Astrocyte (in vitro differentiated cells and primary cell): Measurements from ENCODE around the gene AMBN. TPM values are rescaled to one million over a fixed set of nuclear protein-coding genes. Genes with fewer than 3 reads are reported as not detected.

ENCODE experiments used
- DNase-seq: peaks from one replicate; pipeline ENCODE4 v3.0.0-alpha.2; 2010; ENCODE audit warnings: low read depth
- FAIRE-seq: peaks from 2 replicates; lab custom pipeline; 2011; peaks lifted over from hg19 to GRCh38; lab: Jason Lieb, UNC
- H2AFZ ChIP-seq: 2 replicates; pipeline ENCODE4 v1.6.0; 2012; ENCODE audit warnings: low read depth, low read length, inconsistent platforms
- H3K27ac ChIP-seq: 2 replicates; pipeline ENCODE4 v1.5.1; 2011; ENCODE audit warnings: low read depth, low read length, inconsistent platforms
- H3K27me3 ChIP-seq: 2 replicates; pipeline ENCODE4 v1.6.0; 2011; ENCODE audit warnings: low read length, inconsistent platforms; ENCODE audit not compliant: insufficient read depth
- H3K36me3 ChIP-seq: 2 replicates; pipeline ENCODE4 v1.5.1; 2011; ENCODE audit warnings: low read length, inconsistent platforms; ENCODE audit not compliant: insufficient read depth
- H3K4me1 ChIP-seq: 2 replicates; pipeline ENCODE4 v1.5.1; 2011; ENCODE audit warnings: low read length, inconsistent platforms; ENCODE audit not compliant: insufficient read depth
- H3K4me2 ChIP-seq: 2 replicates; pipeline ENCODE4 v1.6.0; 2012; ENCODE audit warnings: low read length, inconsistent platforms
- H3K4me3 ChIP-seq: 2 replicates; pipeline ENCODE4 v1.5.1; 2011; ENCODE audit warnings: low read depth, mild to moderate bottlenecking, low read length, inconsistent platforms; ENCODE audit not compliant: insufficient read depth
- H3K79me2 ChIP-seq: 2 replicates; pipeline ENCODE4 v1.6.0; 2012; ENCODE audit warnings: mild to moderate bottlenecking, low read length, inconsistent platforms; ENCODE audit not compliant: insufficient read depth
- H3K9ac ChIP-seq: 2 replicates; pipeline ENCODE4 v1.6.0; 2012; ENCODE audit warnings: mild to moderate bottlenecking, low read length, inconsistent platforms
- H3K9me3 ChIP-seq: 2 replicates; pipeline ENCODE4 v1.5.1; 2012; ENCODE audit warnings: low read depth, mild to moderate bottlenecking, low read length, inconsistent platforms; ENCODE audit not compliant: insufficient read depth
- H4K20me1 ChIP-seq: 2 replicates; pipeline ENCODE4 v1.6.0; 2012; ENCODE audit warnings: low read length, inconsistent platforms; ENCODE audit not compliant: insufficient read depth
- H3K27ac Mint-ChIP-seq: one replicate; pipeline ENCODE4 v1.8.0; 2021; ENCODE audit warnings: mild to moderate bottlenecking, mixed read lengths; ENCODE audit not compliant: unreplicated experiment
- H3K27me3 Mint-ChIP-seq: one replicate; pipeline ENCODE4 v1.8.0; 2021; ENCODE audit warnings: low read depth, mixed read lengths; ENCODE audit not compliant: unreplicated experiment
- H3K36me3 Mint-ChIP-seq: one replicate; pipeline ENCODE4 v1.8.0; 2021; ENCODE audit warnings: low read depth, mixed read lengths; ENCODE audit not compliant: unreplicated experiment
- H3K4me1 Mint-ChIP-seq: one replicate; pipeline ENCODE4 v1.8.0; 2021; ENCODE audit warnings: low read depth, mixed read lengths; ENCODE audit not compliant: unreplicated experiment
- H3K4me3 Mint-ChIP-seq: one replicate; pipeline ENCODE4 v1.8.0; 2021; ENCODE audit warnings: mild to moderate bottlenecking, moderate library complexity, mixed read lengths; ENCODE audit not compliant: unreplicated experiment
- H3K9me3 Mint-ChIP-seq: one replicate; pipeline ENCODE4 v1.8.0; 2021; ENCODE audit warnings: mild to moderate bottlenecking, mixed read lengths; ENCODE audit not compliant: unreplicated experiment
- CTCF ChIP-seq: IDR thresholded peaks from 2 replicates; pipeline ENCODE4 v1.5.1; 2011; ENCODE audit warnings: low read depth, mild to moderate bottlenecking, inconsistent platforms, low read length, moderate library complexity; ENCODE audit not compliant: insufficient read depth
- EZH2 ChIP-seq: IDR thresholded peaks from 2 replicates; pipeline ENCODE4 v1.6.1; 2012; ENCODE audit warnings: mild to moderate bottlenecking, low read length, inconsistent platforms; ENCODE audit not compliant: insufficient read depth
- total RNA-seq: library from RNA; stranded (reverse); gene quantifications from 2 replicates; pipeline ENCODE4 v1.2.1, GENCODE V29; 2021

Gene AMBN
- total RNA-seq, 1 donor from 2014 or later = not detected

- H3K4me3 ChIP-seq = no peak overlapping the region
- DNase-seq = no peak
- H3K79me2 ChIP-seq = no peaks in the 10 kb centered on the region
- no peaks in the 10 kb centered on the region for H3K36me3 ChIP-seq
- Mint-ChIP-seq H3K36me3 (no peaks in the 10 kb centered on the region), H3K4me1 (no peaks in the 10 kb centered on the region), H3K4me3 (no peak overlapping the region), H3K27ac (no peak overlapping the region), H3K27me3 (peaks cover 3% of the 10 kb centered on the region), H3K9me3 (peaks cover 2% of the 10 kb centered on the region)
- no peaks in the 10 kb centered on the region for H3K4me1 ChIP-seq
- no peak overlapping the region for H3K27ac ChIP-seq
- FAIRE-seq = no peak
- TF ChIP-seq CTCF (no peak), EZH2 (no peak)
- H3K27me3 ChIP-seq = no peaks in the 10 kb centered on the region
- no peak overlapping the region for H3K4me2 ChIP-seq
- H2AFZ ChIP-seq = no peak overlapping the region
- H3K9ac ChIP-seq = no peak overlapping the region
- no peaks in the 10 kb centered on the region for H3K9me3 ChIP-seq
- H4K20me1 ChIP-seq = no peaks in the 10 kb centered on the region
These were observed 21.3 kb upstream of the AMBN start for GRCh38 chr4:70570796-70571195.

- Mint-ChIP-seq H3K27ac (no peak overlapping the region), H3K36me3 (no peaks in the 10 kb centered on the region), H3K4me3 (no peak overlapping the region), H3K27me3 (no peaks in the 10 kb centered on the region), H3K4me1 (no peaks in the 10 kb centered on the region), H3K9me3 (peaks cover 2% of the 10 kb centered on the region)
- H2AFZ ChIP-seq = no peak overlapping the region
- no peak overlapping the region for H3K4me2 ChIP-seq
- H3K9me3 ChIP-seq = no peaks in the 10 kb centered on the region
- no peak overlapping the region for H3K9ac ChIP-seq
- H3K79me2 ChIP-seq = no peaks in the 10 kb centered on the region
- H3K4me1 ChIP-seq = no peaks in the 10 kb centered on the region
- DNase-seq (no peak), FAIRE-seq (no peak)
- no peak overlapping the region for H3K27ac ChIP-seq
- no peaks in the 10 kb centered on the region for H4K20me1 ChIP-seq
- no peak for TF ChIP-seq EZH2
- TF ChIP-seq CTCF = no peak
- no peak overlapping the region for H3K4me3 ChIP-seq
- H3K27me3 ChIP-seq = no peaks in the 10 kb centered on the region
- H3K36me3 ChIP-seq = no peaks in the 10 kb centered on the region
These were observed 20.3 kb upstream of the AMBN start for GRCh38 chr4:70571772-70572171.

GRCh38 chr4:70575964-70576363 lies 16.1 kb upstream of the AMBN start:
- Histone ChIP-seq H3K9me3 (no peaks in the 10 kb centered on the region), H3K9ac (no peak overlapping the region), H3K27me3 (no peaks in the 10 kb centered on the region), H3K27ac (no peak overlapping the region), H4K20me1 (no peaks in the 10 kb centered on the region), H3K4me2 (no peak overlapping the region), H3K4me3 (no peak overlapping the region), H3K36me3 (no peaks in the 10 kb centered on the region), H3K79me2 (no peaks in the 10 kb centered on the region), H2AFZ (no peak overlapping the region), H3K4me1 (no peaks in the 10 kb centered on the region)
- Mint-ChIP-seq H3K36me3 (no peaks in the 10 kb centered on the region), H3K4me3 (no peak overlapping the region), H3K27ac (no peak overlapping the region), H3K27me3 (no peaks in the 10 kb centered on the region), H3K4me1 (no peaks in the 10 kb centered on the region), H3K9me3 (no peaks in the 10 kb centered on the region)
- TF ChIP-seq CTCF (no peak), EZH2 (no peak)
- DNase-seq (no peak), FAIRE-seq (no peak)
